Neural crest cell (in vitro differentiated cells): ENCODE measurements around the gene SNX27. TPM values are rescaled to one million over a fixed set of nuclear protein-coding genes. Genes with fewer than 3 reads are reported as not detected.
"Not testable (repeated sequence)": the region's sequence is repeated elsewhere in the genome, so short reads cannot be mapped to it uniquely, and the experiment has no call there.

ENCODE experiments used
- DNase-seq: peaks from one replicate; pipeline ENCODE4 v3.0.0; 2021; ENCODE audit warnings: low read depth, mixed read lengths, low spot score
- H3K27ac Mint-ChIP-seq: one replicate; pipeline ENCODE4 v1.8.0; 2021; ENCODE audit warnings: mild to moderate bottlenecking, mixed read lengths; ENCODE audit not compliant: unreplicated experiment
- H3K27me3 Mint-ChIP-seq: 2 replicates; pipeline ENCODE4 v1.8.0; 2021; ENCODE audit warnings: low read depth, mild to moderate bottlenecking, mixed read lengths
- H3K36me3 Mint-ChIP-seq: 2 replicates; pipeline ENCODE4 v1.8.0; 2021; ENCODE audit warnings: low read depth, mild to moderate bottlenecking, mixed read lengths
- H3K4me1 Mint-ChIP-seq: 2 replicates; pipeline ENCODE4 v1.8.0; 2021; ENCODE audit warnings: mixed read lengths
- H3K4me3 Mint-ChIP-seq: one replicate; pipeline ENCODE4 v1.8.0; 2021; ENCODE audit warnings: mild to moderate bottlenecking, mixed read lengths
- H3K9me3 Mint-ChIP-seq: 2 replicates; pipeline ENCODE4 v1.8.0; 2021; ENCODE audit warnings: mixed read lengths
- CTCF ChIP-seq: fragments of 200-600 bp; sonication (generic); conservative IDR thresholded peaks from 2 replicates; pipeline ENCODE4 v1.5.0; 2021; ENCODE audit warnings: antibody characterized with exemption, mild to moderate bottlenecking
- total RNA-seq: library from RNA; stranded (reverse); gene quantifications from 2 replicates; pipeline ENCODE4 v1.2.1, GENCODE V29; 2021

The SNX27 gene
- total RNA-seq, 1 donor from 2014 or later: 48.3 TPM

DNA sequence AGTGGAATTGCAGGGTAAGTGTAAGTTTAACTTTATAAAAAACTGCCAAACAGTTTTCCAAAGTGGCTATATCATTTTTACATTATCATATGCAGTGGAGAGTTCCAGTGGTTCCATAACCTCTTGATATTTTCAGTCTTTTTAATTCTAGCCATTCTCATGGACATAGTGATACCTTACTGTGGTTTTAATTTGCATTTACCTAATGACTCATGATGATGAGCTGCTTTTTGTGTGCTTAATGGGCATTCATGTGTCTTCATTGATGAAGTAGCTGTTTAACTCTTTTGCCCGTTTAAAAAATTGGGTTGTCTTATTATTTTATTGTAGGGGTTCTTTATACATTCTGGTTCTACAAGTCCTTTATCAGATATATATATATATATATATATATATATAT, 29.4 kb downstream of the SNX27 start:
- no peaks in the 10 kb centered on the region for H3K27me3 Mint-ChIP-seq
- H3K4me3 Mint-ChIP-seq: no peak overlapping the region
- no peak for TF ChIP-seq CTCF
- peaks cover 14% of the 10 kb centered on the region for H3K36me3 Mint-ChIP-seq
- no peak for DNase-seq
- peaks cover 5% of the 10 kb centered on the region for H3K9me3 Mint-ChIP-seq
- H3K4me1 Mint-ChIP-seq: peaks cover 15% of the 10 kb centered on the region
- no peak overlapping the region for H3K27ac Mint-ChIP-seq

GRCh38 chr1:151643085-151643484, 31.2 kb downstream of the SNX27 start:
- not testable (repeated sequence) for DNase-seq

DNA sequence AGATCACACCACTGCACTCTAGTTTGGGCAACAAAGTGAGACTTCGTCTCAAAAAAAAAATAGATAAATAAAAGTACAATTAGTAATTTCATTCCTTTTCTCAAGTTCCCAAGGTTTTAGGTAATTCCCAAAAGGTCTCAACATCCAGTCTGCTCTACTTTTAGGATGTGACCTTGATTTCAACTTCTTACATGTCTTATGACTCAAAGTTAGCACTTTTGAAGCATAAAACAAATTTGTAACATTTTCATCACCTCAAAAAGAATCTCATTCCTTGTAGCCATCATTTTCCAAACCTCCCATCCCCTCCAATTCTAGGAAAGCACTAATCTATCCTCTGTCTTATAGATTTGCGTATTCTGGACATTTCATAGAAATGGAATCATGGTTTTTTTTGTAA, 32.2 kb downstream of the SNX27 start:
- no peak overlapping the region for H3K27ac Mint-ChIP-seq
- no peaks in the 10 kb centered on the region for H3K27me3 Mint-ChIP-seq
- peaks cover 5% of the 10 kb centered on the region for H3K9me3 Mint-ChIP-seq
- DNase-seq: no peak
- TF ChIP-seq CTCF: no peak
- H3K36me3 Mint-ChIP-seq: peaks cover 13% of the 10 kb centered on the region
- no peaks in the 10 kb centered on the region for H3K4me1 Mint-ChIP-seq
- no peak overlapping the region for H3K4me3 Mint-ChIP-seq

More at GRCh38 chr1:151643085-151643484, 31.2 kb downstream of the SNX27 start:
- not testable (repeated sequence) for H3K27me3 Mint-ChIP-seq, H3K4me3 Mint-ChIP-seq, H3K27ac Mint-ChIP-seq, H3K4me1 Mint-ChIP-seq, H3K9me3 Mint-ChIP-seq
- H3K36me3 Mint-ChIP-seq: peaks cover 16% of the 10 kb centered on the region

GRCh38 chr1:151653397-151653796, 41.5 kb downstream of the SNX27 start:
- no peak overlapping the region for H3K27ac Mint-ChIP-seq
- H3K27me3 Mint-ChIP-seq: no peaks in the 10 kb centered on the region
- H3K36me3 Mint-ChIP-seq: peaks cover 27% of the 10 kb centered on the region

GRCh38 chr1:151655371-151655770, 43.5 kb downstream of the SNX27 start:
- H3K4me1 Mint-ChIP-seq: peaks cover 11% of the 10 kb centered on the region

More at GRCh38 chr1:151653397-151653796, 41.5 kb downstream of the SNX27 start:
- no peak for DNase-seq
- Mint-ChIP-seq H3K4me1 (peaks cover 11% of the 10 kb centered on the region), H3K4me3 (no peak overlapping the region), H3K9me3 (peaks cover 3% of the 10 kb centered on the region)
- no peak for TF ChIP-seq CTCF

GRCh38 chr1:151661751-151662150, 49.9 kb downstream of the SNX27 start:
- Mint-ChIP-seq H3K4me3 (no peak overlapping the region), H3K36me3 (peaks cover 14% of the 10 kb centered on the region), H3K27ac (no peak overlapping the region), H3K9me3 (no peaks in the 10 kb centered on the region), H3K27me3 (no peaks in the 10 kb centered on the region), H3K4me1 (no peaks in the 10 kb centered on the region)
- DNase-seq: no peak
- TF ChIP-seq CTCF: no peak

More at GRCh38 chr1:151655371-151655770, 43.5 kb downstream of the SNX27 start:
- Mint-ChIP-seq H3K4me3 (no peak overlapping the region), H3K36me3 (peaks cover 27% of the 10 kb centered on the region), H3K27me3 (no peaks in the 10 kb centered on the region), H3K9me3 (peaks cover 3% of the 10 kb centered on the region), H3K27ac (no peak overlapping the region)
- DNase-seq: no peak
- no peak for TF ChIP-seq CTCF
